ENCODE results near the gene GNAT1.
A peak's percentile ranks its signal among the peaks of the same experiment; 100 is the strongest.
"Not testable (repeated sequence)": the region's sequence is repeated elsewhere in the genome, so short reads cannot be mapped to it uniquely, and the experiment has no call there.

The GNAT1 gene

DNA sequence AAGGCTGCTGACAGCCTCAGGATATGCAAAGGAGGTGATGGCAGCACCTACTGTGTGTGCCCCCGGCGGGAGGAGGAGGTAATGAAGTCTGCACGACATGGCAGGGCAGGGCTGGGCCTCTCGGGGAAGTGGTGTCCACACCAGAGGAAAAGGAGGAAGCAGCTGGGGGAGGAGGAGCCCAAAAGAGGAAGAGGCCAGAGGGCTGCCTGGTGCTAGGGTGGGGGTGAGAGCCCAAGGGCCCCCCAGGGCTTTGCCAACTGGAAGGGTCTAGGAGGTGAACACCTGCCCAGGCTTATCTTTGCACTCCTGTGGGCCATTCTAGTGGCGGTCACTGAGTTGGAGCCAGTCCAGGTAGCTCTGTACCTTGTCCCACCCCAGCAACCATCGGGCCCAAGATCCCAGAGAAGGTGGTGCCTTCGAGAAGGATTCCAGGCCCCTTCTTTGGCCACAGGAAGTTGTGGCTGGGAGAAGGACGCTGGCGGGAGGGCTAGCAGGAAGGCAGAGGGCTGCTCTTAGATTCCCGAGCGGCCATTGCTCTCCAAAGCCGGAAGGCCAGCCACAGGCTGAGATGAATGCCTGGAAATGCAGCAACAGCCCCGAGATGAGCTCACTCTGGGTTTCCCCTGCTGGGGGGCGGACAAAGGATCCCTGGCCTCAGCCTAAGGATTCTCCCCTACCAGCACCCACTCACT lies 51.6 kb downstream of the GNAT1 start:
- no peak for DNase-seq (ENCODE audit: low read depth)

DNA sequence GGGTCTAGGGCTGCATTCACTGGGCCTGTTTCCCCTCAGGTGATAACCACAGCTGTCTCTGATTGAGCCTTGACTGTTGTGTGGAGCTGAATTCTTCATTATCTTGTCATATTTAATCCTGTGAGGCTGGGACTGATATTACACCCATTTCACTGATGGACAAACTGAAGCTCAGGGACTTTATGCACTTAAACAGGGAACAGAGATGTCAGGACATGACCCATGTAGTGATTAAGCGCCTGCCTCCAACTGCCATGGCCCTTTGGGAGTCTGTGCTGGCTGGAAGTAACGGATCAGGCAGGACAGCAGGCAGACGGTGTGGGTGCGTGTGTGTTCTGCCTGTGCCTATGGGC lies 52.1 kb downstream of the GNAT1 start:
- no peak for DNase-seq (ENCODE audit: low read depth)

DNA sequence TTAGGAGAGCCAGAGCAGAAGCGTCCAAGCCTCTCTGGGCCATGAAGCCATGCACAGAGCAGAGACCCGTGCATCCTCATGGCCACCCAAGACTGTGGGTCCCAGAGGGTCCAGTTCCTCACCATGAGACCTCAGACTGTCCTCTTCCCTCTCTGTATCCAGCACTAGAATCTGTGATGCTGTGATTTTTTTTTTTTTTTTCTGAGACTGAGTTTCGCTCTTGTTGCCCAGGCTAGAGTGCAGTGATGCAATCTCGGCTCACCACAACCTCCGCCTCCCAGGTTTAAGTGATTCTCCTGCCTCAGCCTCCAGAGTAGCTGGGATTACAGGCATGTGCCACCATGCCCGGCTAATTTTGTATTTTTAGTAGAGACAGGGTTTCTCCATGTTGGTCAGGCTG lies 53.4 kb downstream of the GNAT1 start:
- not testable (repeated sequence) for DNase-seq (ENCODE audit: low read depth)

- no peak for DNase-seq (ENCODE audit: low read depth)
Measured at GRCh38 chr3:50245251-50245745, 53.9 kb downstream of the GNAT1 start.

- peak; percentile 86 for DNase-seq (ENCODE audit: low read depth)
Measured at GRCh38 chr3:50245831-50246516, 54.6 kb downstream of the GNAT1 start.

DNA sequence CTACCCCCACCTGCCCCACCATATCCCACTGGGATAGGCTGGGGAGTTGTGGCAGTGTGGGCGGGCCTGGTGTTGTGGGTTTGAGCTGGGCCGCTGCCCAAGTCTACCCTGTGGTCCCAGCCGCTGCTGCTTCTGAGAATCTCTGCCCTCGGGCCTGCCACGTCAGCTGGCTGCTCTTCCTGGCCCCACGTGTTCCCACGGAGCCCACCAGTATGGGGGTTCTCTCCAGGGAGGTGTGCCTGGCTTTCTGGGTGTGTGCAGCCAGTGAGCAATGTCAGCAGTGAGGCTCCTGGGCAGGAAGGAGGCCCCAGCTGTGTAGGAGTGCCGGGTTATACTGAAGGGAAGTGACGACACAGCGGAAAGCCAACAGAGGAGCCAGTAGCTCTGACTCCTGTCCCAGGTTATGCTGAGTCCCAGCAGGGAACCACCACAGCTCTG lies 55.1 kb downstream of the GNAT1 start:
- peak; percentile 64 for DNase-seq (ENCODE audit: low read depth)
